Measurements from ENCODE around the gene ST6GALNAC3.

GRCh38 chr1:76425201-76426145 is 350.9 kb downstream of the ST6GALNAC3 start:
- TF ChIP-seq, protein P1, sequence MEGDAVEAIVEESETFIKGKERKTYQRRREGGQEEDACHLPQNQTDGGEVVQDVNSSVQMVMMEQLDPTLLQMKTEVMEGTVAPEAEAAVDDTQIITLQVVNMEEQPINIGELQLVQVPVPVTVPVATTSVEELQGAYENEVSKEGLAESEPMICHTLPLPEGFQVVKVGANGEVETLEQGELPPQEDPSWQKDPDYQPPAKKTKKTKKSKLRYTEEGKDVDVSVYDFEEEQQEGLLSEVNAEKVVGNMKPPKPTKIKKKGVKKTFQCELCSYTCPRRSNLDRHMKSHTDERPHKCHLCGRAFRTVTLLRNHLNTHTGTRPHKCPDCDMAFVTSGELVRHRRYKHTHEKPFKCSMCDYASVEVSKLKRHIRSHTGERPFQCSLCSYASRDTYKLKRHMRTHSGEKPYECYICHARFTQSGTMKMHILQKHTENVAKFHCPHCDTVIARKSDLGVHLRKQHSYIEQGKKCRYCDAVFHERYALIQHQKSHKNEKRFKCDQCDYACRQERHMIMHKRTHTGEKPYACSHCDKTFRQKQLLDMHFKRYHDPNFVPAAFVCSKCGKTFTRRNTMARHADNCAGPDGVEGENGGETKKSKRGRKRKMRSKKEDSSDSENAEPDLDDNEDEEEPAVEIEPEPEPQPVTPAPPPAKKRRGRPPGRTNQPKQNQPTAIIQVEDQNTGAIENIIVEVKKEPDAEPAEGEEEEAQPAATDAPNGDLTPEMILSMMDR (IDR thresholded peaks at IDR 0.05; ENCODE audit: low read depth, low read length, poor library complexity, severe bottlenecking): no peak
- no peak for TF ChIP-seq EZH2phosphoT487 (IDR thresholded peaks at IDR 0.05; ENCODE audit: borderline replicate concordance, low read length)
